DND-41 (cell line): ENCODE measurements around the gene REEP1.

Source experiments
- ATAC-seq: fragments of 200-7000 bp; cut with Tn5 transposase; 3 replicates; pipeline ENCODE4 v1.9.1; 2021; ENCODE audit warnings: low read depth; ENCODE audit not compliant: insufficient read depth
- DNase-seq: peaks from one replicate; pipeline ENCODE4 v3.0.0-alpha.2; 2020
- H2AFZ ChIP-seq: 2 replicates; pipeline ENCODE4 v1.6.0; 2012; ENCODE audit warnings: low read depth, low read length
- H3K27ac ChIP-seq: 2 replicates; pipeline ENCODE4 v1.5.1; 2012; ENCODE audit warnings: low read length, inconsistent platforms
- H3K27me3 ChIP-seq: fragments of 200-600 bp; sonication (generic); 2 replicates; pipeline ENCODE4 v1.6.0; 2012; ENCODE audit warnings: low read length, mild to moderate bottlenecking, inconsistent platforms; ENCODE audit not compliant: insufficient read depth, poor library complexity
- H3K36me3 ChIP-seq: 2 replicates; pipeline ENCODE4 v1.5.1; 2012; ENCODE audit warnings: low read length, inconsistent platforms; ENCODE audit not compliant: insufficient read depth
- H3K4me1 ChIP-seq: 2 replicates; pipeline ENCODE4 v1.5.1; 2012; ENCODE audit warnings: mild to moderate bottlenecking, low read length; ENCODE audit not compliant: insufficient read depth
- H3K4me2 ChIP-seq: 2 replicates; pipeline ENCODE4 v1.6.0; 2012; ENCODE audit warnings: mild to moderate bottlenecking, moderate library complexity, low read length, inconsistent platforms; ENCODE audit not compliant: insufficient read depth
- H3K4me3 ChIP-seq, 2 experiments: fragments of 200-600 bp in 1 of 2; shearing (Covaris generic) in 1 of 2; 2 replicates each; pipeline ENCODE4 v1.5.1; 2012 to 2016; ENCODE audit warnings: inconsistent platforms in 2 of 2, low read length in 2 of 2, mild to moderate bottlenecking in 2 of 2, low read depth in 1 of 2, moderate library complexity in 1 of 2
- H3K79me2 ChIP-seq: 2 replicates; pipeline ENCODE4 v1.6.0; 2012; ENCODE audit warnings: low read length, inconsistent platforms; ENCODE audit not compliant: insufficient read depth
- H3K9ac ChIP-seq: 2 replicates; pipeline ENCODE4 v1.6.0; 2012; ENCODE audit warnings: low read depth, mild to moderate bottlenecking, inconsistent platforms, low read length, moderate library complexity
- H3K9me3 ChIP-seq: 2 replicates; pipeline ENCODE4 v1.5.1; 2012; ENCODE audit warnings: low read length, moderate library complexity, mild to moderate bottlenecking, inconsistent platforms; ENCODE audit not compliant: insufficient read depth, severe bottlenecking
- H4K20me1 ChIP-seq: 2 replicates; pipeline ENCODE4 v1.6.0; 2012; ENCODE audit warnings: low read length; ENCODE audit not compliant: insufficient read depth
- EZH2 ChIP-seq: IDR thresholded peaks from 3 replicates; pipeline ENCODE4 v1.6.1; 2012; ENCODE audit warnings: borderline replicate concordance, low read depth, mild to moderate bottlenecking, moderate library complexity, low read length, inconsistent platforms; ENCODE audit not compliant: severe bottlenecking
- TF ChIP-seq, protein P1 (sequence below): IDR thresholded peaks from 2 replicates; pipeline ENCODE4 v1.5.1; 2012; ENCODE audit warnings: borderline replicate concordance, low read length, moderate library complexity, mild to moderate bottlenecking; ENCODE audit not compliant: poor library complexity, severe bottlenecking; ENCODE audit errors: extremely low read depth

Gene REEP1

DNA sequence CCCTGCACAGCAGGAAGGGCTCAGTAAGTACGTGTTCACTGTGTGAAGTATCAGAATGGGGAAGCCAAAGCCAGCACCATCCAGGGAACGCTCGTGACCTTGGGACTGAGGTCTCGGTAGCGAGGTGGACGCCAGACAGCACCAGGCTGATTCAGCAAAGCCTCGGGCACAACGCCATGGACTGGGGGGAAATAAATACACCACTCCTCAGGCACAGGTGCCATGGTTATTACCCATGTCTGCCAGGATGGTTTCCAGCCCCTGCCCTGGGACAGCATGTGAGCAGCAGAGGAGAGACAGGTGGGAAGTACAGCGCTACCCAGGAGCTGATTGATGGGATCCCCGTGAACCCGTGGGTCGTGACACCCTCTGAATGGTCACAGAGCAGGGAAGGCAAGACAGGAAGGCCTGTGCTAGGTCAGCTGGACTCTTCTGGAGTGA lies 53.0 kb downstream of the REEP1 start:
- no peak for DNase-seq
- H3K27me3 ChIP-seq = peaks cover 27% of the 10 kb centered on the region
- H3K4me1 ChIP-seq = no peaks in the 10 kb centered on the region
- H3K4me2 ChIP-seq = no peak overlapping the region
- H4K20me1 ChIP-seq = no peaks in the 10 kb centered on the region
- no peaks in the 10 kb centered on the region for H3K79me2 ChIP-seq
- H3K27ac ChIP-seq = no peak overlapping the region
- H3K36me3 ChIP-seq = no peaks in the 10 kb centered on the region
- TF ChIP-seq, protein P1, sequence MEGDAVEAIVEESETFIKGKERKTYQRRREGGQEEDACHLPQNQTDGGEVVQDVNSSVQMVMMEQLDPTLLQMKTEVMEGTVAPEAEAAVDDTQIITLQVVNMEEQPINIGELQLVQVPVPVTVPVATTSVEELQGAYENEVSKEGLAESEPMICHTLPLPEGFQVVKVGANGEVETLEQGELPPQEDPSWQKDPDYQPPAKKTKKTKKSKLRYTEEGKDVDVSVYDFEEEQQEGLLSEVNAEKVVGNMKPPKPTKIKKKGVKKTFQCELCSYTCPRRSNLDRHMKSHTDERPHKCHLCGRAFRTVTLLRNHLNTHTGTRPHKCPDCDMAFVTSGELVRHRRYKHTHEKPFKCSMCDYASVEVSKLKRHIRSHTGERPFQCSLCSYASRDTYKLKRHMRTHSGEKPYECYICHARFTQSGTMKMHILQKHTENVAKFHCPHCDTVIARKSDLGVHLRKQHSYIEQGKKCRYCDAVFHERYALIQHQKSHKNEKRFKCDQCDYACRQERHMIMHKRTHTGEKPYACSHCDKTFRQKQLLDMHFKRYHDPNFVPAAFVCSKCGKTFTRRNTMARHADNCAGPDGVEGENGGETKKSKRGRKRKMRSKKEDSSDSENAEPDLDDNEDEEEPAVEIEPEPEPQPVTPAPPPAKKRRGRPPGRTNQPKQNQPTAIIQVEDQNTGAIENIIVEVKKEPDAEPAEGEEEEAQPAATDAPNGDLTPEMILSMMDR = no peak
- TF ChIP-seq EZH2 = no peak
- no peak for ATAC-seq
- H3K9me3 ChIP-seq = no peaks in the 10 kb centered on the region
- H2AFZ ChIP-seq = no peak overlapping the region
- no peak overlapping the region for H3K9ac ChIP-seq
- no peak overlapping the region for H3K4me3 ChIP-seq

DNA sequence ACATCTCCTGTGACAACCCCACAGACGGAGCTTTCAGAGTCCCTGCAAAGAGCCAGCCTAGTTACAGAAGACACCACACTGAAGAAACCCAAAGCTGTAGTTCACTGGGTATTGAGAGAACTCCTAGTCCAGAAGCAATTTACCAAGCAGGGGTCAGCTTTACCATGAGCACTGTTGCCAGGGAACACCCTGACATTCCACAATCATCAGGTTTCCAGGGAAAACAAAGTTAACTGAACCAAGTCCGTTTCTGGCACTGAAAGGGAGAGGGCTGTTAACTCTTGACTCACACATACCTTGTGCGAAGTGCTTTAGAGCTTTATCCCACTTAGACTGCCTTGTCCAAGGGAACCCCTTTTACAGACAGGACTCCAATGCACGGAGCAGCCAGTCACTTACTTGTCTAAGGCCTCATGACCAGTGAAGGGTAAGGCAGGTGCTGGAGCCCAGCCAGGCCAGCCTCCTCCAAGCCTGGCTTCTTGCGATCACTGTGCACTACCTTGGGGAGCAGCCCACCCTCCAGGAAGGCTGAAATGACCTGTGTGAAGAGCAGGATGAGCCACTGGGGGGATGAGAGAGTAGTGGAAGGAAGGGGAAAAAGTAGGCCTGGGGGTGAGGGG lies 53.9 kb downstream of the REEP1 start:
- DNase-seq (no peak), ATAC-seq (no peak)
- Histone ChIP-seq H3K4me3 (no peak overlapping the region), H3K27me3 (peaks cover 27% of the 10 kb centered on the region), H3K4me1 (no peaks in the 10 kb centered on the region), H4K20me1 (no peaks in the 10 kb centered on the region), H3K4me2 (no peak overlapping the region), H3K27ac (no peak overlapping the region), H3K36me3 (no peaks in the 10 kb centered on the region), H3K79me2 (no peaks in the 10 kb centered on the region), H2AFZ (no peak overlapping the region), H3K9me3 (no peaks in the 10 kb centered on the region), H3K9ac (no peak overlapping the region)
- TF ChIP-seq, protein P1 = no peak
- TF ChIP-seq EZH2 = no peak

DNA sequence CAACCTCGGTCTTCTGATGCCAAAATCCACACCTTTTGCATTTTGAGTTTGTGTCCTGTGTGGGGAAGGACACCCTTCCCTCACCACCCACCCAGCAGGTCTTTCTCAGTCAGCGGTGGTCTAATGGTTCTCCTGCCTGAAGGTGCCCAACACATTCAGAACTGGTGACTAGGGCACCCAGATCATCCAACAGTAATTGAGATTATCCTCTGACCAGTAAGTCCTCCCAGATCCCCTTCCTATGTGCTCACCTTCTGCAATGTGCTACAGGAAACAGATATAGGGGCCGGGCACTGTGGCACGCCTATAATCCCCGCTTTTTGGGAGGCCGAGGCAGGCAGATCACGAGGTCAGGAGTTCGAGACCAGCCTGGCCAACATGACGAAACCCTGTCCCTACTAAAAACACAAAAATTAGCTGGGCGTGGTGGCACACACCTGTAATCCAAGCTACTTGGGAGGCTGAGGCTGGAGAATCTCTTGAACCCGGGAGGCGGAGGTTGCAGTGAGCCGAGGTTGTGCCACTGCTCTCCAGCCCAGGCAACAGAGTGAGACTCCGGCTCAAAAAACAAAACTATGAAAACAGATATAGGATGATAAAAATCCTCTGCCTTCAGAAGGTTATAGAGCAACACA lies 56.2 kb downstream of the REEP1 start:
- Histone ChIP-seq H3K79me2 (no peaks in the 10 kb centered on the region), H3K9me3 (no peaks in the 10 kb centered on the region), H3K4me1 (no peaks in the 10 kb centered on the region), H4K20me1 (no peaks in the 10 kb centered on the region), H3K36me3 (no peaks in the 10 kb centered on the region), H2AFZ (no peak overlapping the region), H3K27ac (no peak overlapping the region), H3K27me3 (peaks cover 22% of the 10 kb centered on the region), H3K4me2 (no peak overlapping the region), H3K9ac (no peak overlapping the region), H3K4me3 (no peak overlapping the region)
- ATAC-seq (no peak), DNase-seq (no peak)
- TF ChIP-seq EZH2 = no peak
- TF ChIP-seq, protein P1 = no peak
